Measurements from ENCODE around the gene CADPS. TPM values are rescaled to one million over a fixed set of nuclear protein-coding genes. Genes with fewer than 3 reads are reported as not detected.

Gene CADPS
- 0.06 and 0.12 TPM in 2 replicates for polyA plus RNA-seq (2011; rRNA removed)
- 0.74 TPM in 1 of 2 replicates, not detected in the other for polyA minus RNA-seq (2011; rRNA and poly(A)+ RNA removed)

GRCh38 chr3:62874711-62875557 lies at the start of gene CADPS:
Gene CADPS, minus strand, starts transcription at chr3:62875416. Its CDS starts 387 bp downstream, at chr3:62875029.
- peaks cover 28% of the 10 kb centered on the region for H3K27me3 ChIP-seq (ENCODE audit: control insufficient read depth, insufficient read depth, low read length)
- H3K27ac ChIP-seq (ENCODE audit: low read depth, low read length) = no peak within 1 kb of the TSS
- ChIA-PET CTCF (no interaction called here), POLR2A (no interaction called here)
- no peak for DNase-seq (ENCODE audit: low read depth, low spot score)
- no peak within 1 kb of the TSS for H3K4me3 ChIP-seq (ENCODE audit: low read depth, low read length)
- H3K9me3 ChIP-seq (ENCODE audit: control insufficient read depth, insufficient read depth, low read length) = peaks cover 6% of the 10 kb centered on the region; the same call in 1 of the 2 replicates
- TF ChIP-seq CTCF (IDR thresholded peaks at IDR 0.05; ENCODE audit: low read depth, low read length) = no peak

GRCh38 chr3:62923066-62923465 lies 47.9 kb upstream of the CADPS start:
- no peak for TF ChIP-seq CTCF (IDR thresholded peaks at IDR 0.05; ENCODE audit: low read depth, low read length)
- ChIA-PET CTCF (no interaction called here), POLR2A (no interaction called here)
- Histone ChIP-seq H3K27me3 (ENCODE audit: control insufficient read depth, insufficient read depth, low read length) (no peaks in the 10 kb centered on the region), H3K27ac (ENCODE audit: low read depth, low read length) (no peak overlapping the region), H3K9me3 (ENCODE audit: control insufficient read depth, insufficient read depth, low read length) (no peaks in the 10 kb centered on the region), H3K4me3 (ENCODE audit: low read depth, low read length) (no peak overlapping the region)
- DNase-seq (ENCODE audit: low read depth, low spot score) = no peak

- Histone ChIP-seq H3K27me3 (ENCODE audit: control insufficient read depth, insufficient read depth, low read length) (no peaks in the 10 kb centered on the region), H3K4me3 (ENCODE audit: low read depth, low read length) (no peak overlapping the region), H3K9me3 (ENCODE audit: control insufficient read depth, insufficient read depth, low read length) (no peaks in the 10 kb centered on the region), H3K27ac (ENCODE audit: low read depth, low read length) (no peak overlapping the region)
- POLR2A ChIA-PET = no interaction called here
- CTCF ChIA-PET = no interaction called here
- DNase-seq (ENCODE audit: low read depth, low spot score) = no peak
- TF ChIP-seq CTCF (IDR thresholded peaks at IDR 0.05; ENCODE audit: low read depth, low read length) = no peak
Observed at GRCh38 chr3:62922326-62922725, 47.1 kb upstream of the CADPS start.

- DNase-seq (ENCODE audit: low read depth, low spot score) = no peak
- CTCF ChIA-PET = no interaction called here
- TF ChIP-seq CTCF (IDR thresholded peaks at IDR 0.05; ENCODE audit: low read depth, low read length) = no peak
Observed at GRCh38 chr3:62920466-62920784, 45.2 kb upstream of the CADPS start.

GRCh38 chr3:62919784-62920465 lies 44.7 kb upstream of the CADPS start:
- TF ChIP-seq CTCF (IDR thresholded peaks at IDR 0.05; ENCODE audit: low read depth, low read length) = no peak
- Histone ChIP-seq H3K9me3 (ENCODE audit: control insufficient read depth, insufficient read depth, low read length) (no peaks in the 10 kb centered on the region), H3K27ac (ENCODE audit: low read depth, low read length) (no peak overlapping the region), H3K4me3 (ENCODE audit: low read depth, low read length) (no peak overlapping the region), H3K27me3 (ENCODE audit: control insufficient read depth, insufficient read depth, low read length) (no peaks in the 10 kb centered on the region)
- no peak for DNase-seq (ENCODE audit: low read depth, low spot score)
- POLR2A ChIA-PET = no interaction called here
- CTCF ChIA-PET = no interaction called here

More at GRCh38 chr3:62920466-62920784, 45.2 kb upstream of the CADPS start:
- POLR2A ChIA-PET = no interaction called here
- H3K9me3 ChIP-seq (ENCODE audit: control insufficient read depth, insufficient read depth, low read length) = no peaks in the 10 kb centered on the region
- no peak overlapping the region for H3K27ac ChIP-seq (ENCODE audit: low read depth, low read length)
- no peak overlapping the region for H3K4me3 ChIP-seq (ENCODE audit: low read depth, low read length)
- H3K27me3 ChIP-seq (ENCODE audit: control insufficient read depth, insufficient read depth, low read length) = no peaks in the 10 kb centered on the region
